ENCODE data around the gene GPSM3.
"Not testable (repeated sequence)": the region's sequence is repeated elsewhere in the genome, so short reads cannot be mapped to it uniquely, and the experiment has no call there.

GPSM3 gene

DNA sequence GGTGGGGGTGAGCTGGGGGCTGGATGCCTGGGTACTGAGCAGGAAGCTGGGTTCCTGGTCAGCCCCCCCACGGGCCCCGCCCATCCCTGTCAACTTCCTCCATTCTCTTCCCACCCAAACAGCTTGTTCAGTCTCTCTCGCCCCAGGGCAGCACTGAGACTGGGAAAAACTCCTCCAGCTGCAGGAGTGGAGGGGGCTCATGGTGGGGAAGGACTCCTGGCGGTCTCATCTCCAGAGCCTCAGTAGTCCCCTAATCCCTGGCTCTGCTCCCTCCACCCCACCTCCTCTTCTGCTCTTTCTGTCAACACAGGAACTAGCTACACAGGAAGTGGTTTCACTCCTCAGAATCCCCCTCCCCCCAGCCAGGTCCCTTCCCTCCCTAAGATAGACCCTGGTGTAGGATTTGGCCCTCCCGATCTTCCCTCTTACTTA, at the start of gene GPSM3:
Gene GPSM3, minus strand, starts transcription at position 36 of the 432 bp plus-strand sequence. CDS start 130 bp downstream, outside the sequence.
- peak; percentile 52 for DNase-seq

- DNase-seq: no peak
These were observed 48.2 kb upstream of the GPSM3 start for GRCh38 chr6:32240686-32241085.

DNA sequence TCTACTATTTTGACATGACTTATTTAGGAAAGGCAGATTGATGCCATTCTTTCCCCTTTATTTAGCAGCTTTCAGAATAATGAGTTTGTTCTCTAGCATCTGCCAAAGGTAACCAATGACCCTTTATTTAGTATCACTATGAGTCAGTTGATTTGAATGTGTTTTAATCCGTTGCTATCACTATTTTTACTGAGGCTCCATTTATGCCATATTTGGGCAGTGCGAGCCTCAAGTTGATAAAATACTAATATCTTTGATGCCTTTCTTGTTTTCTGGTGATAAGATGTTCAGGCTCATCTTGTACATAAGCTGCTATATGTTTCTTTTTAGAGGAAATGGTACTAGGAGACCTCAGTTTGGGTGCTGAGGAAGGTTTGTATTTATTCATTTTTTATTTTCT, 47.0 kb upstream of the GPSM3 start:
- DNase-seq: no peak

DNA sequence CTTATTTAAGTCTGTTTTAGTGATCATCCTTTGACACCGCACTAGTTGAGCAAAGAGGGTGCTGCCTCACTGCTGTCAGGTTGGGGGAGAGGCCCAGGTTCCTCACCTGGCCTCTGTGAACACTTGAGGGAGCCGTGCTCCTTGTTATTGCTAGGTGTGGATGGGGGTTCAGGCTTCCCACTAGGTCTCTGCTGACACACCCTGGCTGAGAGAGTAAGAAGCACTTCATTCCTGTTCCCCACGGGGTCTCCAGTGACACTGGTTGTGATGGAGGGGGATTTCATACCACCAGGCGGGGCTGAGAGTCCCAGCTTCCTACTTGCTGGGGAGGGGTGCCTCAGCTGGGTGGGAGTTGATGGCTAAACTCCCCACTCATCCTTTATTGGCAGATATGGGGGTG, 42.5 kb upstream of the GPSM3 start:
- no peak for DNase-seq

DNA sequence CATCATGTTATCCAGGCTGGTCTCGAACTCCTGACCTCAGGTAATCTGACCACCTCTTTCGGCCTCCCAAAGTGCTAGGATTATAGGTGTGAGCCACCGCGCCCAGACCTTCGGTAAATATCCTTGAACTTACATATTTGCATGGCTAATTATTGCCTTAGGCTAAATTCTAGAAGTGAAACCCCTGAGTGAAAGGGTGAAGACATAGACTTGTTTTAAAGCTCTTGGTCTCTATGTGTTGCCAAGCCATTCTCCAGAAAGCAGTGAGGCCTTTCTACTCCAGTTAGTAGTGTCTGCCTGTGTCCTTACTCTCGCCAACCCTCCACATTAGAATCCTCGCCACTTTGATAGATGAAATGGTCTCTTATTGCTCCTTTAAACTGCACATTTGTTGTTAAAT, 34.0 kb upstream of the GPSM3 start:
- DNase-seq: no peak

DNA sequence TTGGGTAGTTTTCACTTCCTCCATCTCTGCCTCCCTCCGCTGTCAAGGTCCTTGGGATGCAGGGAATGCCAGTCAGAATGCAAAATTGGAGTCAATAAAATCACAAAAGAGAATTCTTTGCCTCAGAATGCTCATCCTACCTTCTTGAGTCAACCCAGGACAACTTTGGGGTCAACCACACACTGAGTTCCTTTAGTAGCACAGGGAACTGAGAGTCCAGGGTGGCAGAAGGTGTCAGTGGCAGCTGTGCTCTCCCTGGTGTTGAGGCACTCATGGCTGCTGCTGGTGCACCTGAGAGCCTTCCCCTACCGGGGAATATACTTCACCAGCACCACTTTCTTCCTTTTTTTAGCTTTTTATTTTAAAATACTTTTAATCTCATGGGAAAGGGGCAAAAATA, 32.3 kb upstream of the GPSM3 start:
- DNase-seq: no peak

GRCh38 chr6:32223258-32224235, 31.1 kb upstream of the GPSM3 start, which contains the start of gene NOTCH4:
Gene NOTCH4, minus strand, starts transcription at chr6:32224067. Its CDS starts 139 bp downstream, at chr6:32223928.
- DNase-seq: no peak

DNA sequence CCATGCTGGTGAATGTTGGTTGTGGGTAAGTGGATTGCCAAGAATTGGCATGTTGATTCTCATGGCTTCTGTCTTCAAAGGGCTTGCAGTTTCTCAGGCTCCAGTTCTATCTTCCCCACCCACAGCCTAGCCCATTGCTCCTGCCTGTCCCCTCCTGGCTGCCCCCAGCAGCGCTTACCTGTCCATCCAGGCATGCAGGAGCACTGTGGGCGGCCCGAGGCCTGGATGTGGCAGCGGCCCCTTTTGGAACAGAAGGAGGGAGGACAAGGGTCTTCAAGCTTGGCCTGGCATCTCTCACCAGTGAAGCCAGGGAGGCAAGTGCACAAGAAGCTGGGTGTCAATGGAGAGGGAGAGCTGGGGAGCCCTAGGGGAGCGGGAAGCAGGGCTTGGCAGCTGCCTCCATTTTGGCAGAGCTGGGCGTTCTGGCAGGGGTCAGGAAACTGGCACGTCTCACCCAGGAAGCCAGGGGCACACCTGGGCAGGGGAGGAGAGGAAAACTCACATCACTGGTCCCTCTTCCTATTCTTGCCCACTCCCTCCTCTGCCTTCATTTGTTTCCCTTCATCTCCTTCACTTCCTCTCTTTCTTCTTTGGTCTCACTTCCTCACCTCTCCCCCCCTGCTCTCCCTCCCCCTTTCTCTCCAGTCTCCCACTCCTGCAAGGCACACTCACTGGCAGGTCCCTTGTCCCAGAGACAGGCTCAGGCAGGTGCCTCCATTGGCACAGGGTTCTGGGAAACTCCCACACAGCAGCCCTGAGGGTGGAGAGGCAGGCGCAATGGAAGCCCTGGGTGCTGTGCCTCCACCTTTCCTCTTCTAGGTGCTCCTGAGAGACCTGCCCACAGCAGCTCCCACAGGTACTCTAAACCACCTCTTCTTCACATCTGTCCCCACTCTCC, 30.1 kb upstream of the GPSM3 start:
- no peak for DNase-seq

DNA sequence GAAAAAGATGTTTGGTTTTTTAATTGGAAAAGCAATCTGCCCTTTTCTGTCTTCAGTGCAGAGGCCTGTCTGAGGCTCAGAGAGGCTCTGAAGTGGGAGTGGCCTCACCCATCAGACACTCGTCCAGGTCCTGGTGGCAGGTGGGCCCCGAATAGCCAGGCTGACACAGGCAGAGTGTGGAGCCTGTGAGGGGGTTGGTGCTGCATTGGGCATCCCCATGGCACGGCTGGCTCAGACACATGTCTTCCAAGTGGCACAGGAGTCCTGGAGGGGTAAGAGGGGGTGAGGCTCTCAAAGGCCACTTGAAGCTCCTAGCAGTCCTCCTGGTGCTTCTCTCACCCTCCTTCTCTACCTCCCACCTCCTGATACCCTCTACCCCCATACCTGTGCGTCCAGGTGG, 27.6 kb upstream of the GPSM3 start:
- DNase-seq: no peak

DNA sequence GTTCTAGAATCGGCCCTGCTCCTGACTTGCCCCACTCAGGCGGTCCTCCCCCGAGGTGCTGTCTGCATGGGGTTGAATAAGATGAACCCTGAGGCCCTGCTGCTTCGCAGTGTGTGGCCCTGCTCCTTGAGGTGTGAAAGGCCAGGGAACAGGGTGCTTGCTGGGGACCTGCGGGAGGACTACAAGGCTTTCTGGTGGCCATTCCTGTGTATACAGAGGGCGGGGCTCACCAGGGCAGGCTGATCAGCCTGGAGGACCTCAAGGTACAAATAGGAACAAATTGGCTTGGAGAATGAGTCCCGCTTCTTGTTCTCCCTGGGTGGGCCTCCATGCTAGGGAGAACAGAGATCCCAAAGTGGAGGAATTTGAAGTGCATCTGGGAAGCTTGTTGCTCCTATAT, 25.7 kb upstream of the GPSM3 start:
- DNase-seq: no peak

GRCh38 chr6:32216998-32217397, 24.6 kb upstream of the GPSM3 start:
- DNase-seq: no peak

DNA sequence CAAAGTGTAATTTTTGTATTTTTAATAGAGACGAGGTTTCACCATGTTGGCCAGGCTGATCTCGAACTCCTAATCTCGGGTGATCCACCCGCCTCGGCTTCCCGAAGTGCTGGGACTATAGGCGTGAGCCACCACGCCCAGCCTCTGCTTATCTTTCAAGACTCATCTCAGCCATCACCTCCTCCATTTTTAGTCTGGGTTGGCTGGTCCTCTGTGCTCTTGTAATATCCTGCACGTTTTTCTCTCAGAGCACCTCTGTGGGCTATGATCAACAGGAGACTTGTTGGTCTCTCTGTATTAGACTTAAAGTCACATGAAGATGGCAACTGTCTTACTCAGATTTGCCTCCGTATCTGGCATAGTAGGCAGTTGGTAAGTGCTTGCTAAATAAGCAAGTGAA, 23.8 kb upstream of the GPSM3 start:
- no peak for DNase-seq

DNA sequence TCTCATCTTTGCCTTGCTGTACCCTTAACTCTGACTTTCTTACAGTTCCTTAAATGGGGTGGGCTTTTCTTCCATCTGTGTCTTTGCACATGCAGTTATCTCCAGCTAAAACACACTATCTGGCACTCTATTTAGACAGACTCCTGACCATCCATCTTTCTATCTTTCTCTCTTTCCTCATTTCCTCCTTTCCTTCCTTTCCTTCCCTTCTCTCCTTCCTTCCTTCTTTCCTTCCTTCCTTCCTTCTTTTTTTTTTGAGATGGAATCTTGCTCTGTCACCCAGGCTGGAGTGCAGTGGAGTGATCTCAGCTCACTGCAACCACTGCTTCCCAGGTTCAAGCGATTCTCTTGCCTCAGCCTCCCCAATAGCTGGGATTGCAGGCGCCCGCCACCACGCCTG, 23.2 kb upstream of the GPSM3 start:
- DNase-seq: no peak

DNA sequence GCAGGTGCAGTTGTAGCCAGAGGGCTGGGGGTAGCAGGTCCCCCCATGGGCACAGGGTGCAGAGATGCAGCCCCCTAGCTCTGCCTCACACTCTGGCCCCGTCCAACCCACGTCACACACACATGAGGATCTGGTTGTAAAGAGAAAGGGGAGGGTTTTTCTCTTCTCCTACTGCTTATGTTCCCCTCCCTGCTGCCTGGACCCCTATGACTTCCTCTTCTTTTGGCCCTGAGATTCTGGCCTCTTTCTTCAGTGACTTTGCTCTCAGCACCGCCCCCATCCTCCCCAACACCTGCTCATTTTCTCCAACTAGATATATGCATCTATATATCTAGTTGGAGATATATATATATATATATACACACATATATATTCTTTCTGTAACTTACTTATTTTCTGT, 21.7 kb upstream of the GPSM3 start:
- DNase-seq: no peak

DNA sequence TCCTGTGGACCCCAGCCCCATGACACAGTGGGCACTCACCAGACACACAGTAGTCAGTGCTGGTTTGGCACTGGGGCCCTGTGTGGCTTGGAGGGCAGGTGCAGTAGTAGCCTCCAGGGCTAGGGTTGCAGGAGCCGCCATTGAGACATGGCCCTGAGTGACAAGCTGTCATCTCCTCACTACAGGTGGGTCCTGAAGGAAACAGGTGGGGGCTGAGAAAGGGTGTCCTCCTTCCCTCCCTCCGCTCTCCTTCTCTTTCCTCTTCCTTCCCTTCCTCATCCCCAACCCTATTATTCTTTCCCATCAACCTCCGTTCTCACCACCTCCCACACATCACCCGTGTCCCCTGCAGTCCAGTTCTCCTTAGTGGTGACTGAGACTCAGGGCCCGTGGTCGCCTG, 21.2 kb upstream of the GPSM3 start:
- no peak for DNase-seq

DNA sequence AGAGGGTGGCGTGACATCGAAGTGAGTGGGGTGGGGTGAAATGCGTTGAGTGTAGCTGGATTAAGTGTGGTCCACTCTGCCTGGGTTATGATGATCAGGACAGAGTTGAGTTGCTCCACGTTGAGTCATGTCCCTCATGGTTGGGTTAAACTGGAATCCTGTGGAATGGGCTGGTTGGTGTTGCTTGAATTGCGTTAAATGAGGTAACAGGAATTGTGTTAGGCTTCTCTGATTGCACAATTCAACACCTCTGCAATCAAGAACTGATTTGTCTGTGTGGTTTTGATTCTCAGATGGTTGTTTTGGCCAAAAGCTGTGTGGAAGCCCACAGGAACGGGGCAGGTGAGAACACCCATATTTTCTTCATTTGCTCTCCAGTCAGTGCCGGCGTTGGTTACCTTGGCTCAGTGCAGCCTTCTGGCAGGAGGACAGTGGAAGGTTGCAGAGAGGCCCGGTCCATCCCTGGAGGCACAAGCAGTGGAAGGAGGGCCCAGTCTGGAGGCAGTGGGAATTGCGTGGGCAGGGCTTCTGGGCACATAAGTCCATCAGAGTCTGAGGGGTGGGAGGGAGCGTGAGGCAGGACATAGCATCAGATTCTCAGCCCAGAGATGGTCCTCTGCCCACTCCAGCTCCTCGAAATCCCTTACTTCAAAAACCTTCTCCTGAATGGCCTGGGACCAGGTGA, 19.8 kb upstream of the GPSM3 start:
- no peak for DNase-seq

GRCh38 chr6:32211432-32211831, 19.0 kb upstream of the GPSM3 start:
- DNase-seq: not testable (repeated sequence)

GRCh38 chr6:32210191-32210601, 17.8 kb upstream of the GPSM3 start:
- DNase-seq: no peak

DNA sequence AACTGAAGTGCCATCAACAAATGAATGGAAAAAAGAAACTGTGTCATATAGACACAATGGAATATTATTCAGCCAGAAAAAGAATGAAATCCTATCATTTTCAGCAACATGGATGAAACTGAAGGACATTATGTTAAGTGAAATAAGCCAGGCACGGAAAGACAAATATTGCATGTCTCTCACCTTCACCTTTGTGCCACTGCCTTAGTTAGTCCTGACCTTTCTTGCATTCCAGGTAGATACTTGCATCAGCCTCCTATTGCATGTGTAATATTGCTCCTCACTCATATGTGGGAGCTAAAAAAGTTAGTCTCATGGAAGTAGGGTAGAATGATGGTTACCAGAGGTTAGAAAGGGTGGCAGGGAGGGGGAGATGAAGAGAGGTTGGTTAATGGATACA, 16.6 kb upstream of the GPSM3 start:
- DNase-seq: no peak

- DNase-seq: no peak
These were observed 11.8 kb upstream of the GPSM3 start for GRCh38 chr6:32204268-32204715.

GRCh38 chr6:32203426-32204267, 11.2 kb upstream of the GPSM3 start:
- DNase-seq: no peak

GRCh38 chr6:32202186-32202585, 9.7 kb upstream of the GPSM3 start:
- DNase-seq: no peak

Measured in NCI-H510A (cell line).